ENCODE results near the gene PLAC8.
"Not testable (repeated sequence)": the region's sequence is repeated elsewhere in the genome, so short reads cannot be mapped to it uniquely, and the experiment has no call there.

Gene PLAC8

DNA sequence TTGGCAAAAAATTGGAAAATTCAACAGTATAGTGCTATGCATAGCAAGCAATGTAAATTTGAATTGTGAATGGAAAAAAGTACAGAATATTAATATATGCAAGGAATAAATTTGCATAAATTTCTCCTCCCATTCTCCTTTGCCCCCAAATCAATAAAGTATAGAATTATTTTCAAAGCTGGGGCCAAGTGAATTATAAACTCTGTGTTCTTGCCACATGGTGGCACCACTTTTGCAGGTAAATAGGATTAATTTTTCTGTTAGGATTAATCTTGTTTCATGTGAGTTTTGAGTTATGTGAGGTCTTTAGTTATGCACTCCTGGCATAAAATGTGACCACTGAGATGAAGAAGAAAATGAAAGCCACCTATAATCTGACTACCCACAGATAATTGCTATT lies 59.6 kb downstream of the PLAC8 start:
- no peak for DNase-seq
- Histone ChIP-seq H3K4me3 (ENCODE audit: low read depth, low read length) (no peak overlapping the region), H3K27me3 (ENCODE audit: insufficient read depth, low read depth, severe bottlenecking) (no peaks in the 10 kb centered on the region), H3K9me3 (ENCODE audit: severe bottlenecking) (no peaks in the 10 kb centered on the region), H3K27ac (no peak overlapping the region), H3K36me3 (peaks cover 53% of the 10 kb centered on the region)
- no peak for TF ChIP-seq CTCF (IDR thresholded peaks at IDR 0.05; ENCODE audit: low read depth, low read length)

GRCh38 chr4:83048781-83049180 lies 65.7 kb downstream of the PLAC8 start:
- not testable (repeated sequence) for DNase-seq; H3K27ac ChIP-seq; H3K4me3 ChIP-seq (ENCODE audit: low read depth, low read length); H3K9me3 ChIP-seq (ENCODE audit: severe bottlenecking); H3K27me3 ChIP-seq (ENCODE audit: insufficient read depth, low read depth, severe bottlenecking)
- H3K36me3 ChIP-seq, result peaks cover 34% of the 10 kb centered on the region

GRCh38 chr4:83046693-83047473 lies 67.6 kb downstream of the PLAC8 start:
- Histone ChIP-seq H3K4me3 (ENCODE audit: low read depth, low read length) (no peak overlapping the region), H3K27ac (no peak overlapping the region), H3K27me3 (ENCODE audit: insufficient read depth, low read depth, severe bottlenecking) (no peaks in the 10 kb centered on the region), H3K36me3 (peaks cover 24% of the 10 kb centered on the region), H3K9me3 (ENCODE audit: severe bottlenecking) (no peaks in the 10 kb centered on the region)
- DNase-seq, result no peak
- TF ChIP-seq CTCF (IDR thresholded peaks at IDR 0.05; ENCODE audit: low read depth, low read length), result no peak

DNA sequence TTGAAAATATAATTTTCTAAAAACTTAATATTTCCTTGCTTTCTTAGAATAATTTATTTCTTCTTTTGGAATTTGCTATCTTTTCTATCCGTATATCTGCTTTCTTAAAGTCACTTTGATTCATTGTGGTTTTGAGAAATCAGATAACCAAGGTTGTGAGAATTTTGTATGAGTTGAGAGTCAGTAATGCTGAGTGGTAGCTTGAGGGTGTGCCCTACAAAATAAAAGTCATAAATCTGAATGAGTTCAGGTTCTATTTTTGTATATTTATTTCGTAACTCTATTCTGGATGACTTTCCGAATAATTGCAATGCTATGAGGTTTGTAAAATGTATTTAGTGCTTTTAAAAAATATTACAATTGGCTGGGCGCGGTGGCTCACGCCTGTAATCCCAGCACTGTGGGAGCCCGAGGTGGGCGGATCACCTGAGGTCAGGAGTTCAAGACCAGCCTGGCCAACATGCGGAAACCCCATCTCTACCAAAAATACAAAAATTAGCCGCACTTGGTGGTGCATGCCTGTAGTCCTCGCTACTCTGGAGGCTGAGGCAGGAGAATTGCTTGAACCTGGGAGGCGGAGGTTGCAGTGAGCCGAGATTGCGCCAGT lies 70.6 kb downstream of the PLAC8 start:
- Histone ChIP-seq H3K36me3 (peaks cover 10% of the 10 kb centered on the region), H3K9me3 (ENCODE audit: severe bottlenecking) (no peaks in the 10 kb centered on the region), H3K27me3 (ENCODE audit: insufficient read depth, low read depth, severe bottlenecking) (no peaks in the 10 kb centered on the region), H3K27ac (no peak overlapping the region), H3K4me3 (ENCODE audit: low read depth, low read length) (no peak overlapping the region)
- DNase-seq, result no peak
- TF ChIP-seq CTCF (IDR thresholded peaks at IDR 0.05; ENCODE audit: low read depth, low read length), result no peak

- not testable (repeated sequence) for DNase-seq; H3K4me3 ChIP-seq (ENCODE audit: low read depth, low read length); H3K9me3 ChIP-seq (ENCODE audit: severe bottlenecking); H3K27ac ChIP-seq; H3K27me3 ChIP-seq (ENCODE audit: insufficient read depth, low read depth, severe bottlenecking)
- peaks cover 10% of the 10 kb centered on the region for H3K36me3 ChIP-seq
Measured at GRCh38 chr4:83043157-83043556, 71.4 kb downstream of the PLAC8 start.

DNA sequence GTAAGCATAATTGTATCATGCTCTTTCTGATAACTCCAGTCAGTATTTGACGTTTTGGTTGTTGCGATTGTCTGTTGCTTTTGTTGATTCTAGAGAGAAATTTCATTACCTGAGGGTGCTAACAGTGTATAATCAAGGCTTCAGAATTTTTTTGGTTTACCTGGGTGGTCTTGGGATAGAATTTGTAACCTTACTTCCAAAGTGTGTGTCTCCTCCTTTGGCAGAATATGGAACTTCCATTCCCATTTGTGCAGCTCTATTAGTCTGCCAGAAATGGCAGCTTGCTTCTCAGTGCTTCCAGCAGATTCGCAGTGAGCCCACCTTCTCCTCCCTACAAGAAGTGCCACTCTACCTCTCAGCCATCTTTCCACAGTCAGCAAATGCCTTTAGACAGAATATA lies 74.3 kb downstream of the PLAC8 start:
- no peak overlapping the region for H3K4me3 ChIP-seq (ENCODE audit: low read depth, low read length)
- no peak for TF ChIP-seq CTCF (IDR thresholded peaks at IDR 0.05; ENCODE audit: low read depth, low read length)
- no peak for DNase-seq

More for the DNA sequence above, 74.3 kb downstream of the PLAC8 start:
- Histone ChIP-seq H3K27ac (no peak overlapping the region), H3K36me3 (peaks cover 4% of the 10 kb centered on the region), H3K9me3 (ENCODE audit: severe bottlenecking) (no peaks in the 10 kb centered on the region), H3K27me3 (ENCODE audit: insufficient read depth, low read depth, severe bottlenecking) (no peaks in the 10 kb centered on the region)
